BLaER1 treated with 17β-estradiol and CSF1 and Interleukin-3, amounts not matched to agents 10 nM and 100 nM (cell line): ENCODE data around the gene TCF25.

Experiments
- H3K27ac ChIP-seq, 11 experiments: shearing (Covaris generic); formaldehyde crosslinking; 2 replicates each; pipeline ENCODE4 v1.8.1; 2022
- H3K27me3 ChIP-seq, 11 experiments: shearing (Covaris generic); formaldehyde crosslinking; 2 replicates each; pipeline ENCODE4 v1.8.1; 2022
- H3K36me3 ChIP-seq, 11 experiments: shearing (Covaris generic); formaldehyde crosslinking; 2 replicates each; pipeline ENCODE4 v1.8.1; 2022
- H3K4me1 ChIP-seq, 10 experiments: shearing (Covaris generic); formaldehyde crosslinking; 2 replicates each; pipeline ENCODE4 v1.8.1; 2022
- H3K4me2 ChIP-seq, 11 experiments: shearing (Covaris generic); formaldehyde crosslinking; 2 replicates each; pipeline ENCODE4 v1.8.1; 2022
- H3K4me3 ChIP-seq, 10 experiments: shearing (Covaris generic); formaldehyde crosslinking; 2 replicates each; pipeline ENCODE4 v1.8.1; 2022
- H3K9ac ChIP-seq, 11 experiments: shearing (Covaris generic); formaldehyde crosslinking; 2 replicates each; pipeline ENCODE4 v1.8.1; 2022
- H3K9me3 ChIP-seq, 11 experiments: shearing (Covaris generic); formaldehyde crosslinking; replicated peaks in 1 of 11; 2 replicates each; pipeline ENCODE4 v1.8.1; 2022
- H4K20me1 ChIP-seq, 11 experiments: shearing (Covaris generic); formaldehyde crosslinking; 2 replicates each; pipeline ENCODE4 v1.8.1; 2022
- Cebpa-rat ChIP-seq, 11 experiments: shearing (Covaris generic); IDR thresholded peaks; 2 replicates each; pipeline ENCODE4 v1.8.1; 2022

TCF25 gene

GRCh38 chr16:89880477-89881367 is 7.3 kb downstream of the TCF25 start:
- Histone ChIP-seq H3K36me3 (peaks cover 88 to 100% (median 94%) of the 10 kb centered on the region in 11 experiments), H3K9ac (peak overlapping the region in 9 of 11 experiments; percentile 15 to 62 (median 31); a peak in 13 of 22 replicates), H3K27me3 (no peaks in the 10 kb centered on the region), H3K4me2 (peak overlapping the region in 8 of 11 experiments; percentile 11 to 65 (median 46); a peak in 15 of 22 replicates), H3K4me3 (peak overlapping the region in 1 of 10 experiments; percentile 7; a peak in 1 of 20 replicates), H3K4me1 (peaks cover 12 to 36% (median 20%) of the 10 kb centered on the region in 10 experiments; a peak in 19 of 20 replicates), H3K27ac (peak overlapping the region in 4 of 11 experiments; percentile 4 to 52 (median 12); a peak in 4 of 22 replicates), H3K9me3 (no peaks in the 10 kb centered on the region), H4K20me1 (peaks cover 95 to 100% (median 99%) of the 10 kb centered on the region in 11 experiments)
- no peak for TF ChIP-seq Cebpa-rat (IDR thresholded peaks at IDR 0.05)

- H3K4me3 ChIP-seq: no peak overlapping the region
- peak overlapping the region in 4 of 11 experiments; percentile 9 to 52 (median 12); a peak in 5 of 22 replicates for H3K27ac ChIP-seq
- H3K4me1 ChIP-seq: peaks cover 6 to 29% (median 17%) of the 10 kb centered on the region in 10 experiments; a peak in 19 of 20 replicates
- H3K27me3 ChIP-seq: no peaks in the 10 kb centered on the region
- TF ChIP-seq Cebpa-rat (IDR thresholded peaks at IDR 0.05): no peak
- no peaks in the 10 kb centered on the region for H3K9me3 ChIP-seq
- H3K4me2 ChIP-seq: peak overlapping the region in 6 of 11 experiments; percentile 32 to 65 (median 52); a peak in 10 of 22 replicates
- H3K9ac ChIP-seq: peak overlapping the region in 7 of 11 experiments; percentile 15 to 62 (median 50); a peak in 12 of 22 replicates
- H3K36me3 ChIP-seq: peaks cover 89 to 100% (median 94%) of the 10 kb centered on the region in 11 experiments
- H4K20me1 ChIP-seq: peaks cover 88 to 100% (median 99%) of the 10 kb centered on the region in 11 experiments
Measured at GRCh38 chr16:89881368-89881730, 8.0 kb downstream of the TCF25 start.

- H3K4me2 ChIP-seq: no peak overlapping the region
- H3K9me3 ChIP-seq: no peaks in the 10 kb centered on the region
- no peak overlapping the region for H3K9ac ChIP-seq
- peaks cover 92 to 100% (median 98%) of the 10 kb centered on the region in 11 experiments for H3K36me3 ChIP-seq
- H3K4me3 ChIP-seq: no peak overlapping the region
- H4K20me1 ChIP-seq: peaks cover 72 to 100% (median 90%) of the 10 kb centered on the region in 11 experiments
- H3K27ac ChIP-seq: no peak overlapping the region
- H3K4me1 ChIP-seq: peaks cover 0 to 27% (median 17%) of the 10 kb centered on the region in 10 experiments; a peak in 15 of 20 replicates
- no peaks in the 10 kb centered on the region for H3K27me3 ChIP-seq
- no peak for TF ChIP-seq Cebpa-rat (IDR thresholded peaks at IDR 0.05)
Measured at GRCh38 chr16:89883346-89884040, 10.1 kb downstream of the TCF25 start.

GRCh38 chr16:89884041-89884421 is 10.6 kb downstream of the TCF25 start:
- Histone ChIP-seq H3K36me3 (peaks cover 92 to 100% (median 98%) of the 10 kb centered on the region in 11 experiments), H3K9ac (peak overlapping the region in 2 of 11 experiments; percentile 2 to 9; a peak in 1 of 22 replicates), H3K4me2 (no peak overlapping the region), H3K9me3 (no peaks in the 10 kb centered on the region), H3K4me3 (no peak overlapping the region), H4K20me1 (peaks cover 66 to 100% (median 89%) of the 10 kb centered on the region in 11 experiments), H3K27ac (no peak overlapping the region), H3K27me3 (no peaks in the 10 kb centered on the region), H3K4me1 (peaks cover 0 to 27% (median 17%) of the 10 kb centered on the region in 10 experiments; a peak in 15 of 20 replicates)
- TF ChIP-seq Cebpa-rat (IDR thresholded peaks at IDR 0.05): no peak

- H3K4me1 ChIP-seq: peaks cover 0 to 2% (median 0%) of the 10 kb centered on the region in 10 experiments; a peak in 4 of 20 replicates
- H4K20me1 ChIP-seq: peaks cover 58 to 100% (median 88%) of the 10 kb centered on the region in 11 experiments
Measured at GRCh38 chr16:89887243-89887642, 13.9 kb downstream of the TCF25 start.

GRCh38 chr16:89890200-89890599 is 16.8 kb downstream of the TCF25 start:
- no peaks in the 10 kb centered on the region for H3K9me3 ChIP-seq
- H3K9ac ChIP-seq: 0 out of 22 replicates have a peak overlapping the region, but pooled peaks of 1 of the 11 experiments have one; percentile 26

More at GRCh38 chr16:89887243-89887642, 13.9 kb downstream of the TCF25 start:
- H3K36me3 ChIP-seq: peaks cover 100% of the 10 kb centered on the region in 11 experiments
- no peak for TF ChIP-seq Cebpa-rat (IDR thresholded peaks at IDR 0.05)
- H3K27me3 ChIP-seq: no peaks in the 10 kb centered on the region
- no peak overlapping the region for H3K4me3 ChIP-seq
- H3K9me3 ChIP-seq: no peaks in the 10 kb centered on the region
- no peak overlapping the region for H3K9ac ChIP-seq
- H3K4me2 ChIP-seq: no peak overlapping the region
- no peak overlapping the region for H3K27ac ChIP-seq

GRCh38 chr16:89890886-89891657 is 17.7 kb downstream of the TCF25 start:
- TF ChIP-seq Cebpa-rat (IDR thresholded peaks at IDR 0.05): no peak
- Histone ChIP-seq H3K36me3 (peaks cover 100% of the 10 kb centered on the region in 11 experiments), H3K9me3 (no peaks in the 10 kb centered on the region), H3K4me3 (no peak overlapping the region), H3K4me1 (no peaks in the 10 kb centered on the region), H3K27me3 (no peaks in the 10 kb centered on the region), H4K20me1 (peaks cover 61 to 100% (median 88%) of the 10 kb centered on the region in 11 experiments), H3K9ac (peak overlapping the region in 4 of 11 experiments; percentile 15 to 33 (median 30); a peak in 2 of 22 replicates), H3K27ac (no peak overlapping the region), H3K4me2 (no peak overlapping the region)

More at GRCh38 chr16:89890200-89890599, 16.8 kb downstream of the TCF25 start:
- TF ChIP-seq Cebpa-rat (IDR thresholded peaks at IDR 0.05): no peak
- Histone ChIP-seq H3K27me3 (no peaks in the 10 kb centered on the region), H4K20me1 (peaks cover 57 to 100% (median 88%) of the 10 kb centered on the region in 11 experiments), H3K4me1 (no peaks in the 10 kb centered on the region), H3K36me3 (peaks cover 100% of the 10 kb centered on the region in 11 experiments), H3K4me3 (no peak overlapping the region), H3K27ac (no peak overlapping the region), H3K4me2 (no peak overlapping the region)

- Histone ChIP-seq H3K36me3 (peaks cover 100% of the 10 kb centered on the region in 11 experiments), H3K27ac (no peak overlapping the region), H3K4me1 (no peaks in the 10 kb centered on the region), H3K4me3 (no peak overlapping the region), H3K9me3 (no peaks in the 10 kb centered on the region), H3K9ac (no peak overlapping the region), H4K20me1 (peaks cover 61 to 100% (median 89%) of the 10 kb centered on the region in 11 experiments), H3K4me2 (no peak overlapping the region), H3K27me3 (no peaks in the 10 kb centered on the region)
- no peak for TF ChIP-seq Cebpa-rat (IDR thresholded peaks at IDR 0.05)
Measured at GRCh38 chr16:89892055-89892630, 18.8 kb downstream of the TCF25 start.
